Esophagus muscularis mucosa (tissue), 3 donors: ENCODE data around the gene PCNX2.
"Not testable (repeated sequence)": the region's sequence is repeated elsewhere in the genome, so short reads cannot be mapped to it uniquely, and the experiment has no call there.

ENCODE experiments used
- CTCF ChIP-seq, 3 experiments: fragments of 200-600 bp in 2 of 3; fragments of 450-650 bp in 1 of 3; sonication (generic) in 2 of 3; IDR thresholded peaks; one replicate each; pipeline ENCODE4 v1.5.1; 2017 to 2019; ENCODE audit warnings: antibody characterized with exemption in 3 of 3, mild to moderate bottlenecking in 2 of 3, moderate library complexity in 1 of 3
- POLR2A ChIP-seq: fragments of 450-650 bp; IDR thresholded peaks from one replicate; pipeline ENCODE4 v1.6.1; 2017; ENCODE audit warnings: antibody characterized with exemption, moderate library complexity, mild to moderate bottlenecking, low read depth

- not testable (repeated sequence) for TF ChIP-seq CTCF (IDR thresholded peaks at IDR 0.05); POLR2A
Measured at GRCh38 chr1:233107716-233108130, 187.8 kb downstream of the PCNX2 start.
